Endothelial cell (in vitro differentiated cells): Measurements from ENCODE around the gene CNTNAP5. TPM values are rescaled to one million over a fixed set of nuclear protein-coding genes. Genes with fewer than 3 reads are reported as not detected.

Experiments
- DNase-seq: peaks from one replicate; pipeline ENCODE4 v3.0.0; 2021; ENCODE audit warnings: low spot score
- H3K27ac Mint-ChIP-seq: one replicate; pipeline ENCODE4 v1.8.0; 2021; ENCODE audit warnings: mixed read lengths, inconsistent platforms; ENCODE audit not compliant: unreplicated experiment
- H3K27me3 Mint-ChIP-seq: one replicate; pipeline ENCODE4 v1.8.0; 2021; ENCODE audit warnings: mild to moderate bottlenecking, moderate library complexity, mixed read lengths, inconsistent platforms; ENCODE audit not compliant: unreplicated experiment
- H3K36me3 Mint-ChIP-seq: one replicate; pipeline ENCODE4 v1.8.0; 2021; ENCODE audit warnings: mild to moderate bottlenecking, low read depth, mixed read lengths, inconsistent platforms; ENCODE audit not compliant: unreplicated experiment
- H3K4me1 Mint-ChIP-seq: one replicate; pipeline ENCODE4 v1.8.0; 2021; ENCODE audit warnings: mild to moderate bottlenecking, mixed read lengths, inconsistent platforms; ENCODE audit not compliant: unreplicated experiment
- H3K4me3 Mint-ChIP-seq: one replicate; pipeline ENCODE4 v1.8.0; 2021; ENCODE audit warnings: mild to moderate bottlenecking, mixed read lengths, inconsistent platforms; ENCODE audit not compliant: unreplicated experiment
- H3K9me3 Mint-ChIP-seq: one replicate; pipeline ENCODE4 v1.8.0; 2021; ENCODE audit warnings: mixed read lengths, inconsistent platforms; ENCODE audit not compliant: unreplicated experiment
- total RNA-seq: library from RNA; stranded (reverse); fragmentation: NEBNext Ultra II Directional; extraction: Animal tissue kit (Norgen Biotek cat#: 25700); gene quantifications from one replicate; pipeline ENCODE4 v1.2.1, GENCODE V29; 2021; ENCODE audit not compliant: unreplicated experiment
- TF ChIP-seq, protein P1 (sequence below): fragments of 200-600 bp; sonication (generic); IDR thresholded peaks from one replicate; pipeline ENCODE4 v1.5.0; 2021; ENCODE audit warnings: antibody characterized with exemption; ENCODE audit not compliant: unreplicated experiment

CNTNAP5 gene
- total RNA-seq, 1 donor from 2014 or later, result 5.0 TPM

DNA sequence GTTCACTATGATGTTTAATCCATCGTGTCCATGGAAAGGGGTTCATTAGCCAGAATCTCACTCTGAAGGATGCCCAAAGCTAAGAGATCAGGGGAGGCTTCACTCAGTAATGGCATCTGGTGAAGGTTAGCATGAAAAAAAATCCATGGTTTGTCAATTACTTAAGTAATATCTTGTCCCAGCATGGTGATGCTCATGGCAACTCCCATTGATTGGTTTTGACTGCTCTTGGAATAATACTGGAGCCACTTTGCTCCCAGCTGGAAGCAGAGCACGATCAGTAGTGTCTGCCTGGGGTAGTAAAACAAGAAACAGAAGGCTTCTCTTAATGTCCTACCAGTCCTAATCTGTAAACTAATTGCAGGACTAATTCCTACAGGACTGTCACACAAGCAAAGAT, 799.4 kb downstream of the CNTNAP5 start:
- peaks cover 4% of the 10 kb centered on the region for H3K9me3 Mint-ChIP-seq
- H3K4me1 Mint-ChIP-seq, result peaks cover 6% of the 10 kb centered on the region
- DNase-seq, result no peak
- no peaks in the 10 kb centered on the region for H3K27me3 Mint-ChIP-seq
- TF ChIP-seq, protein P1, sequence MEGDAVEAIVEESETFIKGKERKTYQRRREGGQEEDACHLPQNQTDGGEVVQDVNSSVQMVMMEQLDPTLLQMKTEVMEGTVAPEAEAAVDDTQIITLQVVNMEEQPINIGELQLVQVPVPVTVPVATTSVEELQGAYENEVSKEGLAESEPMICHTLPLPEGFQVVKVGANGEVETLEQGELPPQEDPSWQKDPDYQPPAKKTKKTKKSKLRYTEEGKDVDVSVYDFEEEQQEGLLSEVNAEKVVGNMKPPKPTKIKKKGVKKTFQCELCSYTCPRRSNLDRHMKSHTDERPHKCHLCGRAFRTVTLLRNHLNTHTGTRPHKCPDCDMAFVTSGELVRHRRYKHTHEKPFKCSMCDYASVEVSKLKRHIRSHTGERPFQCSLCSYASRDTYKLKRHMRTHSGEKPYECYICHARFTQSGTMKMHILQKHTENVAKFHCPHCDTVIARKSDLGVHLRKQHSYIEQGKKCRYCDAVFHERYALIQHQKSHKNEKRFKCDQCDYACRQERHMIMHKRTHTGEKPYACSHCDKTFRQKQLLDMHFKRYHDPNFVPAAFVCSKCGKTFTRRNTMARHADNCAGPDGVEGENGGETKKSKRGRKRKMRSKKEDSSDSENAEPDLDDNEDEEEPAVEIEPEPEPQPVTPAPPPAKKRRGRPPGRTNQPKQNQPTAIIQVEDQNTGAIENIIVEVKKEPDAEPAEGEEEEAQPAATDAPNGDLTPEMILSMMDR, result no peak
- peaks cover 7% of the 10 kb centered on the region for H3K36me3 Mint-ChIP-seq
- no peak overlapping the region for H3K4me3 Mint-ChIP-seq
- H3K27ac Mint-ChIP-seq, result no peak overlapping the region

DNA sequence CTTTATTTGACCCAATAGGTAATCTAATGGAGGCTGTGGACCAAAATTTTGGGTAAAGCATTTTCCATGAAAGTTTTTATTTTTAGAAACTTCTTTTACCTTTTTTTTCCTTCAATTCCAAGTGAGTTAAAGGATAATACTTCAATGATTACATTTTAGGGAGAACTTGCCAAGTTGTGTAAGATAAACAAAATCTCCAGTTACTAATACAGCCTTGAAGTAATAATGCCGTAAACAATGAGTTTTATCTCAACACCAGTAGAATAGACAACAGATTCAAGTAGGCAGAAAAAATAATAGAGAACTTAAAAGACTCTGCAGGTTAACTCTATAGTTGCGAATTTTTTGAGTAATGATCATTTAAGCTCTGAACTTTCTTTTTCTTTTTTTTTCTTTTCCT, 807.4 kb downstream of the CNTNAP5 start:
- no peaks in the 10 kb centered on the region for H3K4me1 Mint-ChIP-seq
- no peak for DNase-seq
- H3K4me3 Mint-ChIP-seq, result no peak overlapping the region
- TF ChIP-seq, protein P1, result no peak
- no peaks in the 10 kb centered on the region for H3K9me3 Mint-ChIP-seq
- peaks cover 9% of the 10 kb centered on the region for H3K36me3 Mint-ChIP-seq
- no peaks in the 10 kb centered on the region for H3K27me3 Mint-ChIP-seq
- H3K27ac Mint-ChIP-seq, result no peak overlapping the region

DNA sequence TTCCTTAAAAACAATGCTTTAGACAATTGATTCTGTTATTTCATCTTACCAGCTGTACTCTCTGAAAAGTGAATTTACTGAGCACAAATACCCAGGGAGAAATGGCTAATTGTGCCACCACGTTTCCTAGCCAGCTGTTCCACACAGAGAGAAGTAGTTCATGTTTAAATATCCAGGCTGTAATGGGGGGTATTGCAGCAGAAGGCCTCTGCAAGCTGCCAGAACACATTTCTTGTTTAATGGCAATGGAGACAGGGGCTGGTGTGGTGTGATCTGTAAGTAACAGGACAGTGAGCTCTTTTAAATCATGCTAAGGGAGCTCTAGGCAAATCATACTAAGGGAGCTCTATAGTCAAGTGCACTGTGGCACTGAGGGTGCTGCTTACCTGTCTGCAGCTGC, 809.2 kb downstream of the CNTNAP5 start:
- TF ChIP-seq, protein P1, result no peak
- Mint-ChIP-seq H3K9me3 (no peaks in the 10 kb centered on the region), H3K27me3 (no peaks in the 10 kb centered on the region), H3K4me1 (no peaks in the 10 kb centered on the region), H3K36me3 (peaks cover 5% of the 10 kb centered on the region), H3K27ac (no peak overlapping the region), H3K4me3 (no peak overlapping the region)
- no peak for DNase-seq

DNA sequence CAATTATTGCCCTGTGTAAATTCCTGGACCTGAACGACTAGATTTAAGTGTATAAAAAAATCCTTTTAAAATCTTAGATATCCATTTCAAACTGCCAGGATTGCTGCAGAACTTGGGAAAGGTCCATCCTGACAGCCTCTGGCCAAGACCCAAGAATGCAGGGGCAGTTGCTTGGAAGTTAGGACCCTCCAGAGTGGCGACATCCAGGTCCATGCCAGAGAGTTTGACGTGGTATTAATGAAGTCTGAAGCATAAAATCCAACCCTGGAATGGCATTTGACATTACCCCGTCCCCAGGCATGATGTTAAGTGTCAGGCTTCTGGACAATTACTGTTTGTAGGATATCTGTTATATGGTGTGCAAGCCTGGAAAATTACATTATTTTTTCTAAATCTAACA, 810.2 kb downstream of the CNTNAP5 start:
- no peak overlapping the region for H3K4me3 Mint-ChIP-seq
- peaks cover 3% of the 10 kb centered on the region for H3K36me3 Mint-ChIP-seq
- H3K4me1 Mint-ChIP-seq, result no peaks in the 10 kb centered on the region
- no peaks in the 10 kb centered on the region for H3K27me3 Mint-ChIP-seq
- H3K27ac Mint-ChIP-seq, result no peak overlapping the region
- TF ChIP-seq, protein P1, result no peak
- no peaks in the 10 kb centered on the region for H3K9me3 Mint-ChIP-seq
- no peak for DNase-seq

DNA sequence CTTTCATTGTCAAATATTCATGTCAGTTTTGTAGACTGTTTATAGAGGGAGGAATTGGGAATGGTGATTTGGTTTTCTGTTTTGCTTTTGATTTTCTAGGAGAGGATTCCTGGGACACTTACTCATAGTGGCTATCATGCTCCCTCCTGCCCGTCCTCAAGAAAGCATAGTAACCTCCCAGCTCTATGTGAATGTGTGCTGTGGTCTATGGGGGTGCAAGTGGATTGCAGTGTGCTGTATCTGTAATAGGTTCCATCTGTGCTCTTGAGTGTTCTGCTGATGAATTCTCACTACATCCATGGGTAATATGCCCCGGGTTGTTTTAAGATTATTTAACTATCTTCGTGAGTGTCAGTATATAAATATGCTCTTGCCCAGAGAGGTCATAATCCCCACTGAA, 811.3 kb downstream of the CNTNAP5 start:
- TF ChIP-seq, protein P1, result no peak
- H3K9me3 Mint-ChIP-seq, result no peaks in the 10 kb centered on the region
- H3K27ac Mint-ChIP-seq, result no peak overlapping the region
- no peaks in the 10 kb centered on the region for H3K36me3 Mint-ChIP-seq
- no peak overlapping the region for H3K4me3 Mint-ChIP-seq
- no peaks in the 10 kb centered on the region for H3K27me3 Mint-ChIP-seq
- no peaks in the 10 kb centered on the region for H3K4me1 Mint-ChIP-seq
- DNase-seq, result no peak
